KG1 (cell line): ENCODE data around the gene PDGFRA.

Experiments used
- DNase-seq: peaks from one replicate; lab custom pipeline; 2025; lab: John Stamatoyannopoulos, UW

Gene PDGFRA

GRCh38 chr4:54255881-54256280 is 26.8 kb downstream of the PDGFRA start:
- DNase-seq = no peak

- DNase-seq = no peak
These were observed 27.7 kb downstream of the PDGFRA start for GRCh38 chr4:54256491-54257486.

GRCh38 chr4:54265366-54265765 is 36.3 kb downstream of the PDGFRA start:
- DNase-seq = no peak

GRCh38 chr4:54268151-54268550 is 39.1 kb downstream of the PDGFRA start:
- no peak for DNase-seq

- DNase-seq = no peak
These were observed 42.4 kb downstream of the PDGFRA start for GRCh38 chr4:54271464-54271863.

- DNase-seq = no peak
These were observed 43.0 kb downstream of the PDGFRA start for GRCh38 chr4:54272051-54272450.

GRCh38 chr4:54274264-54274663 is 45.2 kb downstream of the PDGFRA start:
- DNase-seq = no peak

GRCh38 chr4:54274795-54275665 is 45.9 kb downstream of the PDGFRA start:
- DNase-seq = no peak

- no peak for DNase-seq
These were observed 47.7 kb downstream of the PDGFRA start for GRCh38 chr4:54276641-54277430.

- no peak for DNase-seq
These were observed 48.6 kb downstream of the PDGFRA start for GRCh38 chr4:54277691-54278090.

- DNase-seq = no peak
These were observed 49.1 kb downstream of the PDGFRA start for GRCh38 chr4:54278216-54278615.

GRCh38 chr4:54281054-54281766 is 52.1 kb downstream of the PDGFRA start:
- DNase-seq = no peak

- no peak for DNase-seq
These were observed 53.7 kb downstream of the PDGFRA start for GRCh38 chr4:54282837-54283236.

- no peak for DNase-seq
These were observed 60.2 kb downstream of the PDGFRA start for GRCh38 chr4:54289316-54289715.

GRCh38 chr4:54290980-54291379 is 61.9 kb downstream of the PDGFRA start:
- DNase-seq = no peak

GRCh38 chr4:54296548-54297203 is 67.6 kb downstream of the PDGFRA start:
- DNase-seq = no peak

- no peak for DNase-seq
These were observed 79.0 kb downstream of the PDGFRA start for GRCh38 chr4:54308110-54308509.

GRCh38 chr4:54315561-54316538 is 86.8 kb downstream of the PDGFRA start:
- no peak for DNase-seq

- no peak for DNase-seq
These were observed 88.6 kb downstream of the PDGFRA start for GRCh38 chr4:54317690-54318089.
